IMR-90 (cell line): ENCODE data around the gene SETDB1.

ENCODE experiments used
- CEBPB ChIP-seq: IDR thresholded peaks from 2 replicates; pipeline ENCODE4 v1.6.1; 2012; ENCODE audit warnings: low read depth, low read length, improper control_type of control experiment
- CHD1 ChIP-seq: IDR thresholded peaks from 2 replicates; pipeline ENCODE4 v1.6.1; 2012; ENCODE audit warnings: low read depth, low read length, improper control_type of control experiment
- CTCF ChIP-seq: conservative IDR thresholded peaks from 2 replicates; pipeline ENCODE4 v1.5.1; 2012; ENCODE audit warnings: mild to moderate bottlenecking, low read depth, low read length, improper control_type of control experiment
- ELK1 ChIP-seq: fragments of 150-350 bp; IDR thresholded peaks from 2 replicates; pipeline ENCODE4 v1.6.1; 2016; ENCODE audit warnings: low read depth, mild to moderate bottlenecking, low read length, moderate library complexity, borderline replicate concordance
- FOS ChIP-seq: fragments of 150-350 bp; IDR thresholded peaks from 2 replicates; pipeline ENCODE4 v1.6.1; 2016; ENCODE audit warnings: low read depth, low read length
- MAZ ChIP-seq: IDR thresholded peaks from 2 replicates; pipeline ENCODE4 v1.6.1; 2012; ENCODE audit warnings: low read depth, mild to moderate bottlenecking, low read length, improper control_type of control experiment, moderate library complexity, borderline replicate concordance
- POLR2A ChIP-seq: IDR thresholded peaks from 2 replicates; pipeline ENCODE4 v1.6.1; 2012; ENCODE audit warnings: mild to moderate bottlenecking, low read depth, low read length
- RAD21 ChIP-seq: IDR thresholded peaks from 2 replicates; pipeline ENCODE4 v1.6.1; 2012; ENCODE audit warnings: low read length, improper control_type of control experiment
- RFX5 ChIP-seq: IDR thresholded peaks from 2 replicates; pipeline ENCODE4 v1.8.0; 2012; ENCODE audit warnings: low read depth, mild to moderate bottlenecking, low read length, moderate library complexity
- SMC3 ChIP-seq: fragments of 150-350 bp; IDR thresholded peaks from 2 replicates; pipeline ENCODE4 v1.6.1; 2016; ENCODE audit warnings: low read depth, mild to moderate bottlenecking, antibody characterized with exemption, low read length, moderate library complexity
- USF2 ChIP-seq: fragments of 150-350 bp; IDR thresholded peaks from 2 replicates; pipeline ENCODE4 v1.6.1; 2017; ENCODE audit warnings: mild to moderate bottlenecking, antibody characterized with exemption, low read length, low read depth

GRCh38 chr1:150965605-150966004, 39.4 kb downstream of the SETDB1 start:
- TF ChIP-seq CTCF: no peak
- TF ChIP-seq RFX5: no peak
- TF ChIP-seq CEBPB: no peak
- no peak for TF ChIP-seq POLR2A
- no peak for TF ChIP-seq USF2
- no peak for TF ChIP-seq MAZ
- TF ChIP-seq FOS: no peak
- no peak for TF ChIP-seq RAD21
- TF ChIP-seq CHD1: no peak
- TF ChIP-seq SMC3: no peak
- no peak for TF ChIP-seq ELK1
